WTC11 (cell line): ENCODE results near the gene FAM3B. TPM values are rescaled to one million over a fixed set of nuclear protein-coding genes. Genes with fewer than 3 reads are reported as not detected.

Experiments
- ATAC-seq: fragments of 200-7000 bp; cut with Tn5 transposase; 2 replicates; pipeline ENCODE4 v1.10.0; 2021; ENCODE audit warnings: mild to moderate bottlenecking, moderate library complexity
- CTCF ChIA-PET: fragments of 300-600 bp; sonication (Branson Sonifier 250); formaldehyde crosslinking; loops from one replicate; lab custom pipeline; 2021; ENCODE audit warnings: antibody characterized with exemption; lab: Charles Lee
- POLR2A ChIA-PET: fragments of 350-600 bp; sonication (Branson Sonifier 250); formaldehyde crosslinking; loops from one replicate; lab custom pipeline; 2021; ENCODE audit warnings: antibody characterized with exemption; lab: Charles Lee
- DNase-seq: peaks from one replicate; pipeline ENCODE4 v3.0.0; 2021; ENCODE audit warnings: low spot score
- H3K27ac Mint-ChIP-seq: 2 replicates; pipeline ENCODE4 v1.8.0; 2021; ENCODE audit warnings: mixed read lengths
- H3K27me3 Mint-ChIP-seq: 2 replicates; pipeline ENCODE4 v1.8.0; 2021; ENCODE audit warnings: low read depth, mild to moderate bottlenecking, moderate library complexity, mixed read lengths
- H3K36me3 Mint-ChIP-seq: 2 replicates; pipeline ENCODE4 v1.8.0; 2021; ENCODE audit warnings: mixed read lengths
- H3K4me1 Mint-ChIP-seq: 2 replicates; pipeline ENCODE4 v1.8.0; 2022; ENCODE audit warnings: mixed read lengths
- H3K4me3 Mint-ChIP-seq: 2 replicates; pipeline ENCODE4 v1.8.0; 2021; ENCODE audit warnings: mild to moderate bottlenecking, moderate library complexity, mixed read lengths
- H3K9me3 Mint-ChIP-seq: 2 replicates; pipeline ENCODE4 v1.8.0; 2021; ENCODE audit warnings: mixed read lengths
- ATF3 ChIP-seq: sonication (generic); formaldehyde crosslinking; conservative IDR thresholded peaks from 2 replicates; pipeline ENCODE4 v1.8.1; 2022; ENCODE audit warnings: mild to moderate bottlenecking, missing genetic modification reagents
- CTCF ChIP-seq: fragments of 200-600 bp; IDR thresholded peaks from 2 replicates; pipeline ENCODE4 v1.8.0; 2022; ENCODE audit warnings: antibody characterized with exemption
- E2F5 ChIP-seq: sonication (generic); formaldehyde crosslinking; IDR thresholded peaks from 2 replicates; pipeline ENCODE4 v1.8.1; 2022; ENCODE audit warnings: mild to moderate bottlenecking, moderate library complexity, missing genetic modification reagents
- ELF4 ChIP-seq: sonication (generic); formaldehyde crosslinking; IDR thresholded peaks from 2 replicates; pipeline ENCODE4 v1.8.1; 2022; ENCODE audit warnings: low read depth, mild to moderate bottlenecking, moderate library complexity, missing genetic modification reagents
- ERG ChIP-seq: fragments of 250-450 bp; sonication (Bioruptor Pico); IDR thresholded peaks from 2 replicates; pipeline ENCODE4 v1.8.0; 2021; ENCODE audit warnings: mild to moderate bottlenecking
- ETV6 ChIP-seq: sonication (generic); formaldehyde crosslinking; IDR thresholded peaks from 2 replicates; pipeline ENCODE4 v1.8.1; 2022; ENCODE audit warnings: mild to moderate bottlenecking, missing genetic modification reagents
- FOXK1 ChIP-seq: sonication (generic); formaldehyde crosslinking; IDR thresholded peaks from 2 replicates; pipeline ENCODE4 v1.8.0; 2022; ENCODE audit warnings: mild to moderate bottlenecking, moderate library complexity, missing genetic modification reagents
- GABPB1 ChIP-seq: sonication (generic); formaldehyde crosslinking; IDR thresholded peaks from 2 replicates; pipeline ENCODE4 v1.8.1; 2023; ENCODE audit warnings: mild to moderate bottlenecking, missing genetic modification reagents
- GRHL2 ChIP-seq: fragments of 250-450 bp; sonication (Bioruptor Pico); IDR thresholded peaks from 2 replicates; pipeline ENCODE4 v1.8.0; 2022; ENCODE audit warnings: mild to moderate bottlenecking, moderate library complexity; ENCODE audit not compliant: insufficient replicate concordance, severe bottlenecking
- NFATC4 ChIP-seq: fragments of 250-450 bp; sonication (Bioruptor Pico); IDR thresholded peaks from 2 replicates; pipeline ENCODE4 v1.9.0; 2021; ENCODE audit warnings: mild to moderate bottlenecking
- NR3C1 ChIP-seq: sonication (generic); formaldehyde crosslinking; conservative IDR thresholded peaks from 2 replicates; pipeline ENCODE4 v1.8.1; 2023; ENCODE audit warnings: low read depth, mild to moderate bottlenecking, missing genetic modification reagents
- OVOL2 ChIP-seq: fragments of 250-450 bp; sonication (Bioruptor Pico); IDR thresholded peaks from 2 replicates; pipeline ENCODE4 v1.9.0; 2021; ENCODE audit warnings: mild to moderate bottlenecking, borderline replicate concordance
- RELA ChIP-seq: sonication (generic); formaldehyde crosslinking; IDR thresholded peaks from 2 replicates; pipeline ENCODE4 v1.8.1; 2022; ENCODE audit warnings: missing genetic modification reagents, mild to moderate bottlenecking, borderline replicate concordance
- SMAD3 ChIP-seq: sonication (generic); formaldehyde crosslinking; IDR thresholded peaks from 2 replicates; pipeline ENCODE4 v1.8.0; 2022; ENCODE audit warnings: missing genetic modification reagents, mild to moderate bottlenecking, borderline replicate concordance
- TCF7 ChIP-seq: sonication (generic); formaldehyde crosslinking; IDR thresholded peaks from 2 replicates; pipeline ENCODE4 v1.8.0; 2022; ENCODE audit warnings: mild to moderate bottlenecking, low read depth, missing genetic modification reagents, moderate library complexity
- TEAD1 ChIP-seq: sonication (generic); formaldehyde crosslinking; IDR thresholded peaks from 2 replicates; pipeline ENCODE4 v1.8.0; 2022; ENCODE audit warnings: mild to moderate bottlenecking, missing genetic modification reagents
- ZBTB21 ChIP-seq: sonication (generic); formaldehyde crosslinking; IDR thresholded peaks from 2 replicates; pipeline ENCODE4 v1.8.1; 2023; ENCODE audit warnings: mild to moderate bottlenecking, missing genetic modification reagents, borderline replicate concordance
- ZNF232 ChIP-seq: sonication (generic); formaldehyde crosslinking; IDR thresholded peaks from 2 replicates; pipeline ENCODE4 v1.8.0; 2022; ENCODE audit warnings: mild to moderate bottlenecking, missing genetic modification reagents
- total RNA-seq: library from RNA; stranded (reverse); gene quantifications from 3 replicates; pipeline ENCODE4 v1.2.3, GENCODE V29; 2021
- TF ChIP-seq, protein P1 (sequence below): fragments of 250-450 bp; sonication (Bioruptor Pico); IDR thresholded peaks from 2 replicates; pipeline ENCODE4 v1.9.0; 2021; ENCODE audit warnings: mild to moderate bottlenecking
- TF ChIP-seq, protein P2 (sequence below): sonication (generic); formaldehyde crosslinking; IDR thresholded peaks from 2 replicates; pipeline ENCODE4 v1.8.0; 2022; ENCODE audit warnings: mild to moderate bottlenecking, missing genetic modification reagents

FAM3B gene
- total RNA-seq, 1 experiment from 2014 or later, result 1.4 TPM

- Mint-ChIP-seq H3K4me1 (peaks cover 12% of the 10 kb centered on the region), H3K36me3 (no peaks in the 10 kb centered on the region)
- DNase-seq, result no peak
Observed at GRCh38 chr21:41367301-41367944, 50.8 kb downstream of the FAM3B start.

More at GRCh38 chr21:41367301-41367944, 50.8 kb downstream of the FAM3B start:
- ChIA-PET CTCF (interaction anchor here (0.7 to 3.7 kb wide), 2 partner anchors 84 to 245 kb away, joined by 3 to 61 read pairs; no protein-coding TSS in a partner anchor), POLR2A (interaction anchor here (0.7 kb wide), 1 partner anchor 974 kb away, joined by 3 read pairs; no protein-coding TSS in a partner anchor)
- Mint-ChIP-seq H3K27me3 (no peaks in the 10 kb centered on the region; the same call in 1 of the 2 replicates), H3K9me3 (peaks cover 6% of the 10 kb centered on the region; the same call in 1 of the 2 replicates), H3K27ac (no peak overlapping the region), H3K4me3 (no peak overlapping the region)
- ATAC-seq, result no peak
- TF ChIP-seq NFATC4, result no peak
- no peak for TF ChIP-seq OVOL2 (CRISPR knock-in tag)
- TF ChIP-seq ELF4 (CRISPR knock-in tag), result no peak
- TF ChIP-seq GRHL2 (CRISPR knock-in tag), result no peak
- no peak for TF ChIP-seq TEAD1 (CRISPR knock-in tag)
- no peak for TF ChIP-seq CTCF
- TF ChIP-seq, protein P1, sequence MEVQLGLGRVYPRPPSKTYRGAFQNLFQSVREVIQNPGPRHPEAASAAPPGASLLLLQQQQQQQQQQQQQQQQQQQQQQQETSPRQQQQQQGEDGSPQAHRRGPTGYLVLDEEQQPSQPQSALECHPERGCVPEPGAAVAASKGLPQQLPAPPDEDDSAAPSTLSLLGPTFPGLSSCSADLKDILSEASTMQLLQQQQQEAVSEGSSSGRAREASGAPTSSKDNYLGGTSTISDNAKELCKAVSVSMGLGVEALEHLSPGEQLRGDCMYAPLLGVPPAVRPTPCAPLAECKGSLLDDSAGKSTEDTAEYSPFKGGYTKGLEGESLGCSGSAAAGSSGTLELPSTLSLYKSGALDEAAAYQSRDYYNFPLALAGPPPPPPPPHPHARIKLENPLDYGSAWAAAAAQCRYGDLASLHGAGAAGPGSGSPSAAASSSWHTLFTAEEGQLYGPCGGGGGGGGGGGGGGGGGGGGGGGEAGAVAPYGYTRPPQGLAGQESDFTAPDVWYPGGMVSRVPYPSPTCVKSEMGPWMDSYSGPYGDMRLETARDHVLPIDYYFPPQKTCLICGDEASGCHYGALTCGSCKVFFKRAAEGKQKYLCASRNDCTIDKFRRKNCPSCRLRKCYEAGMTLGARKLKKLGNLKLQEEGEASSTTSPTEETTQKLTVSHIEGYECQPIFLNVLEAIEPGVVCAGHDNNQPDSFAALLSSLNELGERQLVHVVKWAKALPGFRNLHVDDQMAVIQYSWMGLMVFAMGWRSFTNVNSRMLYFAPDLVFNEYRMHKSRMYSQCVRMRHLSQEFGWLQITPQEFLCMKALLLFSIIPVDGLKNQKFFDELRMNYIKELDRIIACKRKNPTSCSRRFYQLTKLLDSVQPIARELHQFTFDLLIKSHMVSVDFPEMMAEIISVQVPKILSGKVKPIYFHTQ (CRISPR knock-in tag), result no peak
- TF ChIP-seq ZNF232 (CRISPR knock-in tag), result no peak
- TF ChIP-seq ZBTB21 (CRISPR knock-in tag), result no peak
- no peak for TF ChIP-seq E2F5 (CRISPR knock-in tag)
- no peak for TF ChIP-seq RELA (CRISPR knock-in tag)
- no peak for TF ChIP-seq GABPB1 (CRISPR knock-in tag)
- TF ChIP-seq, protein P2, sequence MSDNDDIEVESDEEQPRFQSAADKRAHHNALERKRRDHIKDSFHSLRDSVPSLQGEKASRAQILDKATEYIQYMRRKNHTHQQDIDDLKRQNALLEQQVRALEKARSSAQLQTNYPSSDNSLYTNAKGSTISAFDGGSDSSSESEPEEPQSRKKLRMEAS (CRISPR knock-in tag), result no peak
- TF ChIP-seq SMAD3 (CRISPR knock-in tag), result no peak
- TF ChIP-seq NR3C1 (CRISPR knock-in tag), result no peak
- no peak for TF ChIP-seq ERG (CRISPR knock-in tag)
- no peak for TF ChIP-seq ATF3 (CRISPR knock-in tag)
- no peak for TF ChIP-seq ETV6 (CRISPR knock-in tag)
- TF ChIP-seq FOXK1 (CRISPR knock-in tag), result no peak
- no peak for TF ChIP-seq TCF7 (CRISPR knock-in tag)
